HEK293T (cell line): ENCODE measurements around the gene REV1.

ENCODE experiments used
- ARNT ChIP-seq: fragments of 450-650 bp; IDR thresholded peaks from 2 replicates; pipeline ENCODE4 v1.6.1; 2017; ENCODE audit warnings: mild to moderate bottlenecking
- TARDBP ChIP-seq: fragments of 450-650 bp; IDR thresholded peaks from 2 replicates; pipeline ENCODE4 v1.6.1; 2016

GRCh38 chr2:99442837-99443236, 47.0 kb downstream of the REV1 start:
- TF ChIP-seq TARDBP: no peak
- TF ChIP-seq ARNT: no peak
